Endothelial cell (in vitro differentiated cells): ENCODE data around the gene ADCY5. TPM values are rescaled to one million over a fixed set of nuclear protein-coding genes. Genes with fewer than 3 reads are reported as not detected.

Experiments
- DNase-seq: peaks from one replicate; pipeline ENCODE4 v3.0.0; 2021; ENCODE audit warnings: low spot score
- H3K27ac Mint-ChIP-seq: one replicate; pipeline ENCODE4 v1.8.0; 2021; ENCODE audit warnings: mixed read lengths, inconsistent platforms; ENCODE audit not compliant: unreplicated experiment
- H3K27me3 Mint-ChIP-seq: one replicate; pipeline ENCODE4 v1.8.0; 2021; ENCODE audit warnings: mild to moderate bottlenecking, moderate library complexity, mixed read lengths, inconsistent platforms; ENCODE audit not compliant: unreplicated experiment
- H3K36me3 Mint-ChIP-seq: one replicate; pipeline ENCODE4 v1.8.0; 2021; ENCODE audit warnings: mild to moderate bottlenecking, low read depth, mixed read lengths, inconsistent platforms; ENCODE audit not compliant: unreplicated experiment
- H3K4me1 Mint-ChIP-seq: one replicate; pipeline ENCODE4 v1.8.0; 2021; ENCODE audit warnings: mild to moderate bottlenecking, mixed read lengths, inconsistent platforms; ENCODE audit not compliant: unreplicated experiment
- H3K4me3 Mint-ChIP-seq: one replicate; pipeline ENCODE4 v1.8.0; 2021; ENCODE audit warnings: mild to moderate bottlenecking, mixed read lengths, inconsistent platforms; ENCODE audit not compliant: unreplicated experiment
- H3K9me3 Mint-ChIP-seq: one replicate; pipeline ENCODE4 v1.8.0; 2021; ENCODE audit warnings: mixed read lengths, inconsistent platforms; ENCODE audit not compliant: unreplicated experiment
- total RNA-seq: library from RNA; stranded (reverse); fragmentation: NEBNext Ultra II Directional; extraction: Animal tissue kit (Norgen Biotek cat#: 25700); gene quantifications from one replicate; pipeline ENCODE4 v1.2.1, GENCODE V29; 2021; ENCODE audit not compliant: unreplicated experiment
- TF ChIP-seq, protein P1 (sequence below): fragments of 200-600 bp; sonication (generic); IDR thresholded peaks from one replicate; pipeline ENCODE4 v1.5.0; 2021; ENCODE audit warnings: antibody characterized with exemption; ENCODE audit not compliant: unreplicated experiment

Gene ADCY5
- total RNA-seq, 1 donor from 2014 or later: 1.0 TPM

DNA sequence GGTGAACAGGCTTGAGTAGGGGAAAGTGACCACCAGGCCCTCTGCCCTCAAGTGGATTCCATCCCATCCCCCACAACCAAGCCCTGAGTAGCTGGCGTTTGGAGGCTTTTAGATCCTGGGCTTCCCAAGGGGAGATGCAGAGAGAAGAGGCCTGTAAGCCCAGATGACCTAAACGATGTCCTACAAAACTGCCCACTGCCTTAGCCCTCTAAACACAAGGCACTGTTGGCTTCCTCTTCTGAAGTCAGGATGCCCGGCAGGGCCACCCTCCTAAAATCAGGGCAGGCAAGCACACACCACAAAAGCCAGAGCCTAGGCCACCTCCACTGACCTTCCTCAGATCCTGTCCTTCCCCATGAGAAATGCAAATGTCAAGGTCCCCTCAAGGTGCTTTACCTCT, 68.6 kb downstream of the ADCY5 start:
- no peak for DNase-seq
- no peak overlapping the region for H3K27ac Mint-ChIP-seq
- TF ChIP-seq, protein P1, sequence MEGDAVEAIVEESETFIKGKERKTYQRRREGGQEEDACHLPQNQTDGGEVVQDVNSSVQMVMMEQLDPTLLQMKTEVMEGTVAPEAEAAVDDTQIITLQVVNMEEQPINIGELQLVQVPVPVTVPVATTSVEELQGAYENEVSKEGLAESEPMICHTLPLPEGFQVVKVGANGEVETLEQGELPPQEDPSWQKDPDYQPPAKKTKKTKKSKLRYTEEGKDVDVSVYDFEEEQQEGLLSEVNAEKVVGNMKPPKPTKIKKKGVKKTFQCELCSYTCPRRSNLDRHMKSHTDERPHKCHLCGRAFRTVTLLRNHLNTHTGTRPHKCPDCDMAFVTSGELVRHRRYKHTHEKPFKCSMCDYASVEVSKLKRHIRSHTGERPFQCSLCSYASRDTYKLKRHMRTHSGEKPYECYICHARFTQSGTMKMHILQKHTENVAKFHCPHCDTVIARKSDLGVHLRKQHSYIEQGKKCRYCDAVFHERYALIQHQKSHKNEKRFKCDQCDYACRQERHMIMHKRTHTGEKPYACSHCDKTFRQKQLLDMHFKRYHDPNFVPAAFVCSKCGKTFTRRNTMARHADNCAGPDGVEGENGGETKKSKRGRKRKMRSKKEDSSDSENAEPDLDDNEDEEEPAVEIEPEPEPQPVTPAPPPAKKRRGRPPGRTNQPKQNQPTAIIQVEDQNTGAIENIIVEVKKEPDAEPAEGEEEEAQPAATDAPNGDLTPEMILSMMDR: no peak
- H3K4me1 Mint-ChIP-seq: peaks cover 4% of the 10 kb centered on the region
- peaks cover 13% of the 10 kb centered on the region for H3K27me3 Mint-ChIP-seq
- no peaks in the 10 kb centered on the region for H3K36me3 Mint-ChIP-seq
- H3K4me3 Mint-ChIP-seq: no peak overlapping the region
- no peaks in the 10 kb centered on the region for H3K9me3 Mint-ChIP-seq

GRCh38 chr3:123379041-123379830, 69.7 kb downstream of the ADCY5 start:
- peaks cover 11% of the 10 kb centered on the region for H3K27me3 Mint-ChIP-seq
- H3K4me3 Mint-ChIP-seq: no peak overlapping the region

GRCh38 chr3:123378409-123378915, 70.4 kb downstream of the ADCY5 start:
- Mint-ChIP-seq H3K4me1 (no peaks in the 10 kb centered on the region), H3K27ac (no peak overlapping the region), H3K9me3 (no peaks in the 10 kb centered on the region), H3K4me3 (no peak overlapping the region), H3K27me3 (peaks cover 11% of the 10 kb centered on the region), H3K36me3 (no peaks in the 10 kb centered on the region)
- no peak for DNase-seq
- TF ChIP-seq, protein P1: no peak

More at GRCh38 chr3:123379041-123379830, 69.7 kb downstream of the ADCY5 start:
- Mint-ChIP-seq H3K4me1 (peaks cover 4% of the 10 kb centered on the region), H3K36me3 (no peaks in the 10 kb centered on the region), H3K9me3 (no peaks in the 10 kb centered on the region), H3K27ac (no peak overlapping the region)
- TF ChIP-seq, protein P1: no peak
- no peak for DNase-seq

DNA sequence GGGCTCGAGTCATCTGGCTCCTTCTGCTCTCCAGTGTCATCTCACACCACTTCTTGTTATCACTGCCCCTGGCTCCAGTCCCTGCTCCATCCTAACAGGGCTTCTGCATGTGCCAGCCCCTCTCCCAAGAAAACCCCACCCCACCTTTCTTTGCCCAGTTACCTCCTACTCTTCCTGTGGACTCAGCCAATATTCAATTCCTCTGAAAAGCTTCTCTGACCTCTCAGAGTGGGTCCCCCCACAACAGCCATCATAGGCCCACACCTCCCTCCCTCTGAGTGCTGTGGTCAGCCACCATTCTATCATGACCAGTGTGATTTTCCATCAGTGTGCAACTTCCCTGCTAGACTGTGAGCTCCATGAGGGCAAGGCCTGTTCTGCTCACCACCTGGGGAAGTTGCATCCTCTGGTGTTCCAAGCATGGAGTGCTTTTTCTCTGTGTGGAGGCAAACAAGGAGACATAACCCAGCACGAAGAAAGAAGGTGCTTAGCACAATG, 71.6 kb downstream of the ADCY5 start:
- no peaks in the 10 kb centered on the region for H3K36me3 Mint-ChIP-seq

More for the DNA sequence above, 71.6 kb downstream of the ADCY5 start:
- TF ChIP-seq, protein P1: no peak
- Mint-ChIP-seq H3K9me3 (no peaks in the 10 kb centered on the region), H3K27ac (peak overlapping the region; percentile 39), H3K4me1 (no peaks in the 10 kb centered on the region), H3K4me3 (no peak overlapping the region), H3K27me3 (peaks cover 7% of the 10 kb centered on the region)
- DNase-seq: no peak
